ENCODE measurements around the gene F2RL3.

F2RL3 gene

GRCh38 chr19:16888629-16889365, at the start of gene F2RL3:
F2RL3 (plus strand) TSS chr19:16888999; CDS start chr19:16889190, 191 bp downstream.
- no peak for DNase-seq (ENCODE audit: low read depth in 2 of 2, low spot score in 1 of 2)

- no peak for DNase-seq (ENCODE audit: low read depth in 2 of 2, low spot score in 1 of 2)
Observed at GRCh38 chr19:16841391-16841926, 47.3 kb upstream of the F2RL3 start.

GRCh38 chr19:16846901-16847300, 41.9 kb upstream of the F2RL3 start:
- no peak for DNase-seq (ENCODE audit: low read depth in 2 of 2, low spot score in 1 of 2)

GRCh38 chr19:16847430-16847829, 41.4 kb upstream of the F2RL3 start:
- no peak for DNase-seq (ENCODE audit: low read depth in 2 of 2, low spot score in 1 of 2)

GRCh38 chr19:16849168-16849567, 39.6 kb upstream of the F2RL3 start:
- DNase-seq (ENCODE audit: low read depth in 2 of 2, low spot score in 1 of 2): no peak

- no peak for DNase-seq (ENCODE audit: low read depth in 2 of 2, low spot score in 1 of 2)
Observed at GRCh38 chr19:16850133-16850532, 38.7 kb upstream of the F2RL3 start.

GRCh38 chr19:16851031-16851712, 37.6 kb upstream of the F2RL3 start:
- DNase-seq (ENCODE audit: low read depth in 2 of 2, low spot score in 1 of 2): no peak

GRCh38 chr19:16853066-16853465, 35.7 kb upstream of the F2RL3 start:
- DNase-seq (ENCODE audit: low read depth in 2 of 2, low spot score in 1 of 2): no peak

GRCh38 chr19:16856091-16856490, 32.7 kb upstream of the F2RL3 start:
- no peak for DNase-seq (ENCODE audit: low read depth in 2 of 2, low spot score in 1 of 2)

- DNase-seq (ENCODE audit: low read depth in 2 of 2, low spot score in 1 of 2): no peak
Observed at GRCh38 chr19:16859626-16860025, 29.2 kb upstream of the F2RL3 start.

- no peak for DNase-seq (ENCODE audit: low read depth in 2 of 2, low spot score in 1 of 2)
Observed at GRCh38 chr19:16860118-16860517, 28.7 kb upstream of the F2RL3 start.

- no peak for DNase-seq (ENCODE audit: low read depth in 2 of 2, low spot score in 1 of 2)
Observed at GRCh38 chr19:16861011-16861410, 27.8 kb upstream of the F2RL3 start.

GRCh38 chr19:16861834-16862233, 27.0 kb upstream of the F2RL3 start:
- no peak for DNase-seq (ENCODE audit: low read depth in 2 of 2, low spot score in 1 of 2)

- DNase-seq (ENCODE audit: low read depth in 2 of 2, low spot score in 1 of 2): no peak
Observed at GRCh38 chr19:16862826-16863415, 25.9 kb upstream of the F2RL3 start.

GRCh38 chr19:16867211-16867610, 21.6 kb upstream of the F2RL3 start:
- DNase-seq (ENCODE audit: low read depth in 2 of 2, low spot score in 1 of 2): no peak

GRCh38 chr19:16868423-16869130, 20.2 kb upstream of the F2RL3 start:
- DNase-seq (ENCODE audit: low read depth in 2 of 2, low spot score in 1 of 2): no peak

GRCh38 chr19:16869331-16869972, 19.3 kb upstream of the F2RL3 start:
- DNase-seq (ENCODE audit: low read depth in 2 of 2, low spot score in 1 of 2): no peak

- no peak for DNase-seq (ENCODE audit: low read depth in 2 of 2, low spot score in 1 of 2)
Observed at GRCh38 chr19:16871871-16872270, 16.9 kb upstream of the F2RL3 start.

- no peak for DNase-seq (ENCODE audit: low read depth in 2 of 2, low spot score in 1 of 2)
Observed at GRCh38 chr19:16872728-16873127, 16.1 kb upstream of the F2RL3 start.

GRCh38 chr19:16873594-16873993, 15.2 kb upstream of the F2RL3 start:
- DNase-seq (ENCODE audit: low read depth in 2 of 2, low spot score in 1 of 2): no peak
